SK-N-SH (cell line): ENCODE results near the gene TIAM1. TPM values are rescaled to one million over a fixed set of nuclear protein-coding genes. Genes with fewer than 3 reads are reported as not detected.

ENCODE experiments used
- CTCF ChIA-PET: fragments of 300-600, 350-600 bp; formaldehyde crosslinking; extraction: SDS; loops from one replicate; lab custom pipeline; 2021; lab: Yijun Ruan, JAX
- POLR2A ChIA-PET: fragments of 350-600 bp; sonication (Branson Sonifier 250); formaldehyde crosslinking; extraction: SDS; loops from one replicate; lab custom pipeline; 2020; ENCODE audit warnings: antibody characterized with exemption, inconsistent platforms; lab: Yijun Ruan, JAX
- DNase-seq: peaks from one replicate; pipeline ENCODE4 v3.0.0; 2012
- H2AFZ ChIP-seq: fragments of 200-600 bp; sonication (generic); 2 replicates; pipeline ENCODE4 v1.8.1; 2016; ENCODE audit warnings: antibody characterized with exemption, mild to moderate bottlenecking, low read depth
- H3F3A ChIP-seq: fragments of 200-600 bp; sonication (generic); replicated peaks from 2 replicates; pipeline ENCODE3; 2016; ENCODE audit warnings: antibody characterized with exemption, mild to moderate bottlenecking; ENCODE audit not compliant: insufficient read depth
- H3K27ac ChIP-seq, 2 experiments: fragments of 200-500 bp in 1 of 2; fragments of 200-600 bp in 1 of 2; sonication (Bioruptor generic) in 1 of 2; sonication (generic), shearing (Covaris generic) in 1 of 2; 2 replicates each; pipeline versions ENCODE4 v1.5.1 to v1.6.1; 2014 to 2016; ENCODE audit warnings: low read depth in 2 of 2, inconsistent platforms in 1 of 2, low read length in 1 of 2, mild to moderate bottlenecking in 1 of 2, mixed read lengths in 1 of 2
- H3K27me3 ChIP-seq: fragments of 200-600 bp; sonication (generic), shearing (Covaris generic); 2 replicates; pipeline ENCODE4 v1.6.1; 2016; ENCODE audit warnings: mixed run types; ENCODE audit not compliant: insufficient read depth
- H3K36me3 ChIP-seq, 2 experiments: fragments of 200-500 bp in 1 of 2; fragments of 200-600 bp in 1 of 2; sonication (Bioruptor generic) in 1 of 2; sonication (generic) in 1 of 2; replicated peaks in 1 of 2; 2 replicates each; pipeline versions ENCODE3 to v1.5.1; 2014 to 2016; ENCODE audit warnings: low read length in 1 of 2, mild to moderate bottlenecking in 1 of 2; ENCODE audit not compliant: insufficient read depth in 2 of 2, control insufficient read depth in 1 of 2
- H3K4me1 ChIP-seq, 2 experiments: fragments of 200-500 bp in 1 of 2; fragments of 200-600 bp in 1 of 2; sonication (Bioruptor generic) in 1 of 2; sonication (generic), shearing (Covaris generic) in 1 of 2; 2 replicates each; pipeline versions ENCODE4 v1.5.1 to v1.6.1; 2014 to 2016; ENCODE audit warnings: low read depth in 1 of 2, low read length in 1 of 2, mixed run types in 1 of 2; ENCODE audit not compliant: insufficient read depth in 2 of 2, control insufficient read depth in 1 of 2
- H3K4me2 ChIP-seq: fragments of 200-600 bp; sonication (generic), shearing (Covaris generic); 2 replicates; pipeline ENCODE4 v1.6.1; 2017; ENCODE audit warnings: mixed run types
- H3K4me3 ChIP-seq, 2 experiments: fragments of 200-500 bp in 1 of 2; fragments of 200-600 bp in 1 of 2; sonication (Bioruptor generic) in 1 of 2; sonication (generic), shearing (Covaris generic) in 1 of 2; 2 replicates each; pipeline versions ENCODE4 v1.5.1 to v1.8.1; 2014 to 2016; ENCODE audit warnings: low read depth in 2 of 2, inconsistent platforms in 1 of 2, low read length in 1 of 2, mild to moderate bottlenecking in 1 of 2, mixed read lengths in 1 of 2, moderate library complexity in 1 of 2
- H3K79me2 ChIP-seq: fragments of 200-600 bp; sonication (generic); 2 replicates; pipeline ENCODE4 v1.8.1; 2017; ENCODE audit warnings: mild to moderate bottlenecking; ENCODE audit not compliant: insufficient read depth
- H3K9ac ChIP-seq: fragments of 200-600 bp; sonication (generic); 2 replicates; pipeline ENCODE4 v1.6.1; 2017; ENCODE audit warnings: mixed run types
- H3K9me2 ChIP-seq: fragments of 200-600 bp; sonication (generic); 2 replicates; pipeline ENCODE4 v1.6.1; 2017; ENCODE audit warnings: mixed run types
- H3K9me3 ChIP-seq: fragments of 200-600 bp; sonication (generic); 2 replicates; pipeline ENCODE4 v1.6.1; 2017; ENCODE audit warnings: mixed run types, mild to moderate bottlenecking, moderate library complexity
- H4K20me1 ChIP-seq: fragments of 200-600 bp; sonication (generic); 2 replicates; pipeline ENCODE4 v1.6.1; 2017; ENCODE audit warnings: mild to moderate bottlenecking, mixed run types; ENCODE audit not compliant: insufficient read depth
- CHD2 ChIP-seq: fragments of 150-350 bp; IDR thresholded peaks from 2 replicates; pipeline ENCODE4 v1.6.1; 2018; ENCODE audit warnings: low read length; ENCODE audit not compliant: partially characterized antibody
- EZH2phosphoT487 ChIP-seq: fragments of 200-600 bp; sonication (generic); IDR thresholded peaks from 2 replicates; pipeline ENCODE4 v1.6.1; 2017; ENCODE audit warnings: low read depth, mixed run types, mild to moderate bottlenecking, antibody characterized with exemption, moderate library complexity, borderline replicate concordance
- GABPA ChIP-seq: IDR thresholded peaks from 2 replicates; pipeline ENCODE4 v1.4.0; 2012; ENCODE audit warnings: low read depth, mild to moderate bottlenecking
- GATA2 ChIP-seq: sonication (generic); formaldehyde crosslinking; IDR thresholded peaks from 2 replicates; pipeline ENCODE4 v1.5.0; 2020; ENCODE audit warnings: mild to moderate bottlenecking, missing genetic modification reagents
- IRF3 ChIP-seq: fragments of 150-350 bp; IDR thresholded peaks from 2 replicates; pipeline ENCODE4 v1.6.1; 2016; ENCODE audit warnings: mild to moderate bottlenecking, low read depth, low read length
- JUND ChIP-seq: IDR thresholded peaks from 2 replicates; pipeline ENCODE4 v1.4.0; 2012
- MAX ChIP-seq: IDR thresholded peaks from 2 replicates; pipeline ENCODE4 v1.4.0; 2012; ENCODE audit warnings: low read depth
- MEF2A ChIP-seq: IDR thresholded peaks from 2 replicates; pipeline ENCODE4 v1.4.0; 2012; ENCODE audit warnings: low read depth, borderline replicate concordance
- NFIC ChIP-seq: IDR thresholded peaks from 2 replicates; pipeline ENCODE4 v1.4.0; 2012; ENCODE audit warnings: borderline replicate concordance
- NRF1 ChIP-seq: IDR thresholded peaks from 2 replicates; pipeline ENCODE4 v1.6.1; 2012; ENCODE audit warnings: low read depth, mild to moderate bottlenecking, low read length
- RAD21 ChIP-seq: IDR thresholded peaks from 2 replicates; pipeline ENCODE4 v1.6.1; 2012; ENCODE audit warnings: mild to moderate bottlenecking, low read length
- RFX5 ChIP-seq: IDR thresholded peaks from 2 replicates; pipeline ENCODE4 v1.6.1; 2012; ENCODE audit warnings: mild to moderate bottlenecking, improper control_type of control experiment, low read length
- SMC3 ChIP-seq: IDR thresholded peaks from 2 replicates; pipeline ENCODE4 v1.6.1; 2012; ENCODE audit warnings: low read depth, low read length, improper control_type of control experiment
- TAF1 ChIP-seq: IDR thresholded peaks from 2 replicates; pipeline ENCODE4 v1.6.1; 2012; ENCODE audit warnings: low read depth, mild to moderate bottlenecking, low read length, moderate library complexity, borderline replicate concordance
- TEAD4 ChIP-seq: IDR thresholded peaks from 2 replicates; pipeline ENCODE4 v1.4.0; 2012; ENCODE audit warnings: mild to moderate bottlenecking, borderline replicate concordance; ENCODE audit not compliant: insufficient read depth
- YY1 ChIP-seq: IDR thresholded peaks from 2 replicates; pipeline ENCODE4 v1.4.0; 2012; ENCODE audit warnings: low read depth, mild to moderate bottlenecking
- WGBS: methylation state at CpG from one replicate; pipeline ENCODE4 v1.1.6; 2017; ENCODE audit warnings: low lambda C conversion rate; 5-methylcytosine and 5-hydroxymethylcytosine counted together
- polyA plus RNA-seq, 3 experiments: library from polyadenylated mRNA; depleted of rRNA; stranded (reverse); fragments of >200 nt; gene quantifications; 2 replicates each; pipeline ENCODE4 v1.2.3, GENCODE V29; 2012
- TF ChIP-seq, protein P1 (sequence below): fragments of 200-600 bp; sonication (generic); IDR thresholded peaks from 2 replicates; pipeline ENCODE4 v1.6.1; 2017; ENCODE audit warnings: antibody characterized with exemption, mild to moderate bottlenecking, moderate library complexity
- TF ChIP-seq, protein P2 (sequence below): IDR thresholded peaks from 2 replicates; pipeline ENCODE4; 2012
- TF ChIP-seq, protein P3 (sequence below): fragments of 150-350 bp; IDR thresholded peaks from 2 replicates; pipeline ENCODE4 v1.6.1; 2017; ENCODE audit warnings: antibody characterized with exemption, low read length, low read depth, borderline replicate concordance

TIAM1 gene
- polyA plus RNA-seq, 1 of the 3 experiments (the other 2 are of a cell fraction), result 1.7 TPM

GRCh38 chr21:31343030-31343510 lies 991 bp downstream of the TIAM1 start (continued):
- TF ChIP-seq, protein P1, sequence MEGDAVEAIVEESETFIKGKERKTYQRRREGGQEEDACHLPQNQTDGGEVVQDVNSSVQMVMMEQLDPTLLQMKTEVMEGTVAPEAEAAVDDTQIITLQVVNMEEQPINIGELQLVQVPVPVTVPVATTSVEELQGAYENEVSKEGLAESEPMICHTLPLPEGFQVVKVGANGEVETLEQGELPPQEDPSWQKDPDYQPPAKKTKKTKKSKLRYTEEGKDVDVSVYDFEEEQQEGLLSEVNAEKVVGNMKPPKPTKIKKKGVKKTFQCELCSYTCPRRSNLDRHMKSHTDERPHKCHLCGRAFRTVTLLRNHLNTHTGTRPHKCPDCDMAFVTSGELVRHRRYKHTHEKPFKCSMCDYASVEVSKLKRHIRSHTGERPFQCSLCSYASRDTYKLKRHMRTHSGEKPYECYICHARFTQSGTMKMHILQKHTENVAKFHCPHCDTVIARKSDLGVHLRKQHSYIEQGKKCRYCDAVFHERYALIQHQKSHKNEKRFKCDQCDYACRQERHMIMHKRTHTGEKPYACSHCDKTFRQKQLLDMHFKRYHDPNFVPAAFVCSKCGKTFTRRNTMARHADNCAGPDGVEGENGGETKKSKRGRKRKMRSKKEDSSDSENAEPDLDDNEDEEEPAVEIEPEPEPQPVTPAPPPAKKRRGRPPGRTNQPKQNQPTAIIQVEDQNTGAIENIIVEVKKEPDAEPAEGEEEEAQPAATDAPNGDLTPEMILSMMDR, result no peak
- no peak for TF ChIP-seq GATA2 (CRISPR knock-in tag)

DNA sequence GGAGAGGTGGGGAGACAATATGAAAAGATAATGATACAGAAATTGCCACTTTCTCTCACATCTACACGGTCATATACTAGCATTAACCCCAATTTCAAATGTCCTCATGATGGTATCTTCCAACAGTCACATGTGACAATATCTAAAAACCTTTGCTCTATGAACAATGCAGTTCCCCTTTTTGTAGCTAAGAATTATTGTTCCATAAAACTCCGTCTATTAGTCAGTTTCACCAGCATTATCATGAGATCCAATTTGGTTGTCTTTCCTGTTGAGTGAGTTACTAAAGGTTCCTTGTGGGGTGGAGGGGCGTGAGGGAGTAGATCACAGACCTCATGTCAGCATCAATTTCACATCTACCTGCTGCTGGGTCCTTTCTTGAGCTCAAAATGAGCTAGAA lies 1.7 kb downstream of the TIAM1 start:
- no peaks in the 10 kb centered on the region for H3K9me2 ChIP-seq
- no peak overlapping the region for H3K9ac ChIP-seq
- H3F3A ChIP-seq, result no peaks in the 10 kb centered on the region
- no peaks in the 10 kb centered on the region for H3K79me2 ChIP-seq
- TF ChIP-seq MEF2A (no peak), JUND (no peak), NFIC (no peak), IRF3 (no peak), GABPA (no peak), RAD21 (no peak), MAX (no peak), CHD2 (no peak), SMC3 (no peak), RFX5 (no peak), TAF1 (no peak), EZH2phosphoT487 (no peak), YY1 (no peak), TEAD4 (no peak), NRF1 (no peak)
- TF ChIP-seq, protein P2, sequence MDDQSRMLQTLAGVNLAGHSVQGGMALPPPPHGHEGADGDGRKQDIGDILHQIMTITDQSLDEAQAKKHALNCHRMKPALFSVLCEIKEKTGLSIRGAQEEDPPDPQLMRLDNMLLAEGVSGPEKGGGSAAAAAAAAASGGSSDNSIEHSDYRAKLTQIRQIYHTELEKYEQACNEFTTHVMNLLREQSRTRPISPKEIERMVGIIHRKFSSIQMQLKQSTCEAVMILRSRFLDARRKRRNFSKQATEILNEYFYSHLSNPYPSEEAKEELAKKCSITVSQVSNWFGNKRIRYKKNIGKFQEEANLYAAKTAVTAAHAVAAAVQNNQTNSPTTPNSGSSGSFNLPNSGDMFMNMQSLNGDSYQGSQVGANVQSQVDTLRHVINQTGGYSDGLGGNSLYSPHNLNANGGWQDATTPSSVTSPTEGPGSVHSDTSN, result no peak
- TF ChIP-seq, protein P3, sequence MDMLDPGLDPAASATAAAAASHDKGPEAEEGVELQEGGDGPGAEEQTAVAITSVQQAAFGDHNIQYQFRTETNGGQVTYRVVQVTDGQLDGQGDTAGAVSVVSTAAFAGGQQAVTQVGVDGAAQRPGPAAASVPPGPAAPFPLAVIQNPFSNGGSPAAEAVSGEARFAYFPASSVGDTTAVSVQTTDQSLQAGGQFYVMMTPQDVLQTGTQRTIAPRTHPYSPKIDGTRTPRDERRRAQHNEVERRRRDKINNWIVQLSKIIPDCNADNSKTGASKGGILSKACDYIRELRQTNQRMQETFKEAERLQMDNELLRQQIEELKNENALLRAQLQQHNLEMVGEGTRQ, result no peak
- TF ChIP-seq, all 33 proteins: peak for 0
- Histone ChIP-seq H2AFZ (no peak overlapping the region), H3K36me3 (no peaks in the 10 kb centered on the region), H3K4me1 (peaks cover 0 to 13% of the 10 kb centered on the region in 2 experiments; a peak in 1 of 4 replicates), H3K4me3 (no peak overlapping the region), H4K20me1 (no peaks in the 10 kb centered on the region), H3K27ac (no peak overlapping the region), H3K4me2 (no peak overlapping the region), H3K9me3 (no peaks in the 10 kb centered on the region), H3K27me3 (peaks cover 21% of the 10 kb centered on the region; the same call in 1 of the 2 replicates)
- ChIA-PET CTCF (interaction anchor here (1.2 to 3.4 kb wide), 5 partner anchors 12 to 262 kb away, joined by 3 to 21 read pairs (median 8); no protein-coding TSS in a partner anchor), POLR2A (no interaction called here)
- 63% methylated on average over 3 of the region's 3 CpGs for WGBS
- DNase-seq, result no peak
